ENCODE data around the gene CGNL1.

The CGNL1 gene

DNA sequence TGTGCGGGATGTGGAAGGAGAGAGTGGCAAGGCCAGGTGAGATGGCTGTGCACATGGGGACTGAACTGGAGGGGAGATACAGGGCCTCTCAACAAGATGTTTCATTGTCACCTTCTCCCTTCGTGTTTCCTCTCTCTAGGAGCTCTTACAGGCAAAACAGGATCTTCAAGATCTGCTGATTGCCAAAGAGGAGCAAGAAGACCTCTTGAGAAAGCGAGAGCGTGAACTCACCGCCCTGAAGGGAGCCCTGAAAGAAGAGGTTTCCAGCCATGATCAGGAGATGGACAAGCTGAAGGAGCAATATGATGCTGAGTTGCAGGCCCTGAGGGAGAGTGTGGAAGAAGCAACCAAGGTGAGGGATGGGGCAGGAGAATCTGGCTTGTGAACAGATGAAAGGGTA, 85.2 kb downstream of the CGNL1 start:
- no peak for DNase-seq (ENCODE audit: low read depth)
- TF ChIP-seq, protein P1, sequence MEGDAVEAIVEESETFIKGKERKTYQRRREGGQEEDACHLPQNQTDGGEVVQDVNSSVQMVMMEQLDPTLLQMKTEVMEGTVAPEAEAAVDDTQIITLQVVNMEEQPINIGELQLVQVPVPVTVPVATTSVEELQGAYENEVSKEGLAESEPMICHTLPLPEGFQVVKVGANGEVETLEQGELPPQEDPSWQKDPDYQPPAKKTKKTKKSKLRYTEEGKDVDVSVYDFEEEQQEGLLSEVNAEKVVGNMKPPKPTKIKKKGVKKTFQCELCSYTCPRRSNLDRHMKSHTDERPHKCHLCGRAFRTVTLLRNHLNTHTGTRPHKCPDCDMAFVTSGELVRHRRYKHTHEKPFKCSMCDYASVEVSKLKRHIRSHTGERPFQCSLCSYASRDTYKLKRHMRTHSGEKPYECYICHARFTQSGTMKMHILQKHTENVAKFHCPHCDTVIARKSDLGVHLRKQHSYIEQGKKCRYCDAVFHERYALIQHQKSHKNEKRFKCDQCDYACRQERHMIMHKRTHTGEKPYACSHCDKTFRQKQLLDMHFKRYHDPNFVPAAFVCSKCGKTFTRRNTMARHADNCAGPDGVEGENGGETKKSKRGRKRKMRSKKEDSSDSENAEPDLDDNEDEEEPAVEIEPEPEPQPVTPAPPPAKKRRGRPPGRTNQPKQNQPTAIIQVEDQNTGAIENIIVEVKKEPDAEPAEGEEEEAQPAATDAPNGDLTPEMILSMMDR (conservative IDR thresholded peaks at IDR 0.05; ENCODE audit: low read length) = no peak
- no peak overlapping the region for H3K4me3 ChIP-seq (ENCODE audit: low read length)

DNA sequence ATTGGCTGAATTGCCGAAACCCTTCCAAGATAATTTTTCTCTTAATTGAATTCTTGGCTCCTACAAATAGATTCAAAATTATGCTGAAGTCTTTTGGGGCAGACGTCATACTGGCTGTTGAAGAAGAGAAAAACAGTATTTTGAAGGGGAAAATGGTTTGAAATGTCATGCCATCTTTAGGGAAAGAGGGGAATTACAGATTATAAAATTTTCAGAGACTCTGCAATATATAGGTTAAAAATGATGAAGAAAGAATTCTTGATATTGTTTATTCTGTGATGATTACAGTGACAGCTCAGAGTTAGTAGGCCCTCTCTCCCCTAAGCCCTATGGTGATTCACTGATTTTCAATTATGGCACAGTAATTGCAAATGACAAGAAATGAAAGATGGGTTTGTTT, 86.1 kb downstream of the CGNL1 start:
- TF ChIP-seq, protein P1 (conservative IDR thresholded peaks at IDR 0.05; ENCODE audit: low read length) = peak; percentile 41
- H3K4me3 ChIP-seq (ENCODE audit: low read length) = no peak overlapping the region
- DNase-seq (ENCODE audit: low read depth) = no peak

DNA sequence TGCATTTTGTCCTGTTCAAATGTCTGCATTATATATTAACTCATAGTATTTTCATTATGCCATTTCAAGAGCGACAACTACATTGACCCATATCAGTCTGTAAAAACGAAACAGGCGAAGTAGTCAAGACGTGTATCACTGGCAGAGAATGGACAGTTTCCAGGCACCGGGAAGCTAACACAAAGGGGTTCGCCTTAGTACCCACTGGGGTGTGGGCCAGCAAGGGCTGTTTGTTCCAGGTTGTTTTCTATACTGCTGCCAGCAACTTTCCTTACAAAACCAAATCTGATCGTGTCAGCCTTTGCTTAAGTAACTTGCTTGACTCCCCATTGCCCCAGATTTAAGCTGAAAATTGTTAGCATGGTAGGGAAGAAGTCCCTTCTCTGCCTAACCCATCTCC, 87.1 kb downstream of the CGNL1 start:
- H3K4me3 ChIP-seq (ENCODE audit: low read length) = no peak overlapping the region
- TF ChIP-seq, protein P1 (conservative IDR thresholded peaks at IDR 0.05; ENCODE audit: low read length) = no peak
- no peak for DNase-seq (ENCODE audit: low read depth)

DNA sequence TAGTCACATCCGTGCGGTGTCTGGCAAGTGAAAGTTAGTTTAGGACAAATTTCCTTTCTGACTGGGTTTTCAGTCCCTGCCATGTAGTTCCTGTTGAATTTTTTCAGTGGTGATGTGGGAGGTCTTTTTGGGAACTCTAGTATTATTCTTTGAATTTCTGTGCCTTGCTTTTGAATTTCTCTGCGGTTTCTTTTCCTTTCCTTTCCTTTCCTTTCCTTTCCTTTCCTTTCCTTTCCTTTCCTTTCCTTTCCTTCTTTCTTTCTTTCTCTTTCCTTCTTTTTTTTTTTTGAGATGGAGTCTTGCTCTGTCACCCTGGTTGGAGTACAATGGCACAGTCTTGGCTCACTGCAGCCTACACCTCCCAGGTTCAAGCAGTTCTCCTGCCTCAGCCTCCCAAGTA, 88.2 kb downstream of the CGNL1 start:
- no peak overlapping the region for H3K4me3 ChIP-seq (ENCODE audit: low read length)
- TF ChIP-seq, protein P1 (conservative IDR thresholded peaks at IDR 0.05; ENCODE audit: low read length) = no peak
- DNase-seq (ENCODE audit: low read depth) = no peak

DNA sequence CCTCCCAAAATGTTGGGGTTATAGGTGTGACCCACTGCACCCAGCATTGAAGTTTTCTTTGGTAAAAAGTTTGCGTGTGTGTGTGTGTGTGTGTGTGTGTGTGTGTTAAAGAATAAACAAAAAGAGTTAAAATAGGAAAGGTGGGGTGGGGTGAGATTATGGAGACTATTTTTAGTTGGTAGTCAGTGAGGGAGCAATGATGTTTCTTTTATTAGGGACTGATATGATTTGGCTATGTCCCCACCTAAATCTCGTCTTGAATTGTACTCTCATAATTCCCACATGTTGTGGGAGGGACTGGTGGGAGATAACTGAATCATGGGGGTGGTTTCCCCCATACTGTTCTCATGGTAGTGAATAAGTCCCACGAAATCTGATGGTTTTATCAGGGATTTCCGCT, 92.2 kb downstream of the CGNL1 start:
- no peak overlapping the region for H3K4me3 ChIP-seq (ENCODE audit: low read length)
- TF ChIP-seq, protein P1 (conservative IDR thresholded peaks at IDR 0.05; ENCODE audit: low read length) = no peak

DNA sequence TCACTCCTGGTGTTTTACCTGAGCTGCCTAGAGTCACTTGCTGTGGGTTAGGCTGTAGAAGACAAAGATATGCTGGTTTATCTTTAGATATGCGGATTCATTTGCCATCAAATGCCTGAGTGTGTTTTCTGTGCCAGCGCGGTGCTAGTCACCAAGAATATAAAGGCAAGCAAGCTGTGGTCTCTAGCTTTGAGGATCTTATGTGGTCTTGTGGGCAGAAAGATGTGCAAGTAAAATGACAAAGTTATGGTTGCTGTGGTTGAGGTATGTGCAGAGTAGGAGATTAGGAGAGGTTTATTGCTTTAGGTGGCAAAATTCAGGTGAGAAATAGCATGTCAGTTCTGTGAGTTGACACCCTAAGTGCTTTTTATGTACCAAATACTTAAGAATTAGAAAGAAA, 94.2 kb downstream of the CGNL1 start:
- H3K4me3 ChIP-seq (ENCODE audit: low read length) = no peak overlapping the region
- TF ChIP-seq, protein P1 (conservative IDR thresholded peaks at IDR 0.05; ENCODE audit: low read length) = no peak
- DNase-seq (ENCODE audit: low read depth) = no peak

More for the DNA sequence above, 92.2 kb downstream of the CGNL1 start:
- no peak for DNase-seq (ENCODE audit: low read depth)

DNA sequence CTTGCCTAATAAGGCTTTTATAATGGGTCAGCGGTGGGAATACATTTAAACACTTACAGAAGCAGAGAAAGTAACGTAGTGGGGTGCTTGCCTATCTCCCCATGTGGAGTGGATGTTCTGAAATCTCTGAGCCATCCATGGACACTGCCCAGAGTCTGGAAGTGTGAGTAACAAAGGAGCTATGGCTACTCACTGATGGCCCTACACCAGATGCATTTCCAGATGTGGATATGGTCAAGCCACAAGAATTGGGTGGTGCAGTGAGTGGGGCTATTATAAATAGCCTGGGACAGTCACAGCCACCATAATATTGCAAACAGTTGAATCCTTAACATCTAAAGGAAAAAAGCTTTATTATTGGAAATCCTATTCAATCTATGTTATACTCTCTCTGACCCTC, 96.6 kb downstream of the CGNL1 start:
- DNase-seq (ENCODE audit: low read depth) = peak; percentile 73
- TF ChIP-seq, protein P1 (conservative IDR thresholded peaks at IDR 0.05; ENCODE audit: low read length) = no peak
- no peak overlapping the region for H3K4me3 ChIP-seq (ENCODE audit: low read length)

Measured in AG10803 (cell line).